GM23248 (cell line): ENCODE data around the gene ATXN7. TPM values are rescaled to one million over a fixed set of nuclear protein-coding genes. Genes with fewer than 3 reads are reported as not detected.

Experiments used
- DNase-seq: peaks from one replicate; pipeline ENCODE4 v3.0.0-alpha.2; 2015
- H2AFZ ChIP-seq: fragments of 200-600 bp; sonication (generic); 2 replicates; pipeline ENCODE4 v1.6.1; 2016; ENCODE audit warnings: antibody characterized with exemption
- H3F3A ChIP-seq: fragments of 200-600 bp; sonication (generic); 2 replicates; pipeline ENCODE4 v1.6.1; 2016; ENCODE audit warnings: mild to moderate bottlenecking, antibody characterized with exemption, mixed run types; ENCODE audit not compliant: insufficient read depth
- H3K27ac ChIP-seq: fragments of 200-600 bp; sonication (generic); 2 replicates; pipeline ENCODE4 v1.5.1; 2016; ENCODE audit warnings: mild to moderate bottlenecking
- H3K27me3 ChIP-seq: fragments of 200-600 bp; sonication (generic); replicated peaks from 2 replicates; pipeline ENCODE4 v1.6.1; 2016; ENCODE audit warnings: mild to moderate bottlenecking; ENCODE audit not compliant: insufficient read depth
- H3K36me3 ChIP-seq: fragments of 200-600 bp; sonication (generic); 2 replicates; pipeline ENCODE4 v1.6.1; 2016; ENCODE audit warnings: low read depth, mild to moderate bottlenecking
- H3K4me1 ChIP-seq: fragments of 200-600 bp; sonication (generic); 2 replicates; pipeline ENCODE4 v1.6.1; 2016; ENCODE audit warnings: mild to moderate bottlenecking; ENCODE audit not compliant: insufficient read depth
- H3K4me2 ChIP-seq: fragments of 200-600 bp; sonication (generic); one replicate; pipeline ENCODE4 v1.6.1; 2016; ENCODE audit warnings: mild to moderate bottlenecking; ENCODE audit not compliant: unreplicated experiment
- H3K4me3 ChIP-seq: fragments of 200-600 bp; sonication (generic); 2 replicates; pipeline ENCODE4 v1.5.1; 2016; ENCODE audit warnings: mild to moderate bottlenecking
- H3K79me2 ChIP-seq: fragments of 200-600 bp; sonication (generic); 2 replicates; pipeline ENCODE4 v1.6.1; 2016; ENCODE audit warnings: mild to moderate bottlenecking; ENCODE audit not compliant: insufficient read depth
- H3K9ac ChIP-seq: fragments of 200-600 bp; sonication (generic); 2 replicates; pipeline ENCODE4 v1.6.1; 2016; ENCODE audit warnings: mild to moderate bottlenecking
- H3K9me2 ChIP-seq: fragments of 200-600 bp; sonication (generic); 2 replicates; pipeline ENCODE4 v1.6.1; 2016; ENCODE audit warnings: mixed run types, mild to moderate bottlenecking, moderate library complexity; ENCODE audit not compliant: insufficient read depth
- H3K9me3 ChIP-seq: fragments of 200-600 bp; sonication (generic); one replicate; pipeline ENCODE4 v1.6.1; 2017; ENCODE audit warnings: low read depth
- H4K20me1 ChIP-seq: fragments of 200-600 bp; sonication (generic); 2 replicates; pipeline ENCODE4 v1.6.0; 2016; ENCODE audit not compliant: insufficient read depth
- EZH2 ChIP-seq: fragments of 200-600 bp; sonication (generic); IDR thresholded peaks from 2 replicates; pipeline ENCODE4 v1.6.1; 2018; ENCODE audit warnings: antibody characterized with exemption, mild to moderate bottlenecking; ENCODE audit not compliant: insufficient read depth, poor library complexity, severe bottlenecking
- EZH2phosphoT487 ChIP-seq: fragments of 200-600 bp; sonication (generic); IDR thresholded peaks from 2 replicates; pipeline ENCODE4 v1.6.1; 2018; ENCODE audit warnings: antibody characterized with exemption, moderate library complexity, mild to moderate bottlenecking, low read depth; ENCODE audit not compliant: insufficient read depth
- WGBS, 2 experiments: methylation state at CpG; one replicate each; pipeline ENCODE4 v1.1.6; 2015 to 2017; ENCODE audit warnings: low lambda C conversion rate in 2 of 2, low coverage in 1 of 2; ENCODE audit errors: missing lambda C conversion rate in 2 of 2; 5-methylcytosine and 5-hydroxymethylcytosine counted together
- in situ Hi-C: fragments of 300-500 bp; cut with MboI; formaldehyde crosslinking; loops from 2 replicates; pipeline ENCODE4 v1.15.0; 2020
- polyA plus RNA-seq: library from polyadenylated mRNA; unstranded; fragments of >200 nt; fragmentation: Nextera tagmentation; extraction: Ambion mirVana; gene quantifications from 2 replicates; pipeline ENCODE4 v1.2.1, GENCODE V29; 2016
- total RNA-seq: library from RNA; depleted of rRNA; stranded (reverse); fragments of >200 nt; shearing (Covaris generic); gene quantifications from 2 replicates; pipeline ENCODE4 v1.2.3, GENCODE V29; 2014

ATXN7 gene
- total and polyA plus RNA-seq, 2 experiments from 2014 or later, result 2.4 to 3.9 TPM

DNA sequence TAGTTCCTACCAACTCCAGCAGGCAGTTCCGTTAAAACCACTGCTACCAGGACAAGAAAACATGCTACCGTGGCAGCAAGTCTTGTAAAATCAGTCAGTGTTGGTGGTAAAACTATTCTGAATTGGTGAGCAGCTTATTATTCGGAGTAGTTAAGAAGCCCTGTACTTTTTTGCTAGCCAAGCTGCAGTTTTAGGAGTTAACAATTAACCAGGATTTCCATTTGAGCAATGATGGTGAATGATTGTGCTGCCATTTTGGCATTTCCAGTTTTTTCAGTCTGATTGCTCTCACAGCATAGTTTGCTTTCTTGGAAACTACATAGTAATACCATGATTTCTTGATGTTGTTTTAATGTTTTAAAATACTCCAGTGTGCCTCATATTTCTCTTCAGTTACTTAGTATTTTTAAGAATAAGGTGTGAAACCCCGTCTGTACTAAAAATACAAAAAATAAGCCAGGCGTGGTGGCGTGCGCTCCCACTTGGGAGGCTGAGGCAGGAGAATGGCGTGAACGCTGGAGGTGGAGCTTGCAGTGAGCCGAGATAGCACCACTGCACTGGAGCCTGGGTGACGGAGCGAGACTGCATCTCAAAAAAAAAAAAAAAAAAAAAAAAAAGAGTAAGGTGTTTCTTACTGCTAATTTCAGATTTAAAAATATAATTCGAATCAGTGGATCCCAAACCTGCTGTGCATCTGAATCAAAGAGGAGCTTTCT is 92.3 kb downstream of the ATXN7 start:
- peaks cover 95% of the 10 kb centered on the region for H3K79me2 ChIP-seq
- H3K4me1 ChIP-seq, result peaks cover 42% of the 10 kb centered on the region
- no peaks in the 10 kb centered on the region for H3K36me3 ChIP-seq
- no peaks in the 10 kb centered on the region for H3K9me3 ChIP-seq
- 87% methylated on average over 13 of the region's 13 CpGs for WGBS, 2 experiments
- TF ChIP-seq EZH2phosphoT487 (no peak), EZH2 (no peak)
- no peak overlapping the region for H3K4me2 ChIP-seq
- H3K27me3 ChIP-seq, result no peaks in the 10 kb centered on the region
- no peaks in the 10 kb centered on the region for H4K20me1 ChIP-seq
- no peak overlapping the region for H2AFZ ChIP-seq
- no peak overlapping the region for H3K9ac ChIP-seq
- no peak overlapping the region for H3K4me3 ChIP-seq
- peaks cover 28% of the 10 kb centered on the region for H3F3A ChIP-seq
- no peak overlapping the region for H3K27ac ChIP-seq
- H3K9me2 ChIP-seq, result no peaks in the 10 kb centered on the region
- no peak for DNase-seq
- in situ Hi-C loops, result no loop called here

DNA sequence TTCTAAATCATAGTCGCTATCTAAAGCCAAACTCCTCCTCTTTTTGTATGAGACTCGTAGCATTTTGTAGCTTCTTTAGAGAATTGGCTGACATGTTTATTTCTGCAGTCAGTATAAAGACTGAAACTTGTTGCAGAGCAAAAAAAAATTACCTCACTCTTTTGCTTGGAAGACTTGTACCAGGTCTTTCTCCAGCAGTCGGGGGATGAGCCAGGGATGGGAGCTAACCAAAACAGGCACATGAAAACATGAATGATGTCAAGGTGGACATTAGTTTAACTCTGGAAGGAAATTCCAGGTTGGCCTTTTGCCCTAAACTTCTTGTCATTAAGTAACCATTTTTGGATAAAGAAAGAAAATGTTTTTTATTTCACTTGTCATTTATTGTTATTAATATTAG is 95.5 kb downstream of the ATXN7 start:
- no peak for DNase-seq
- H3K27me3 ChIP-seq, result no peaks in the 10 kb centered on the region
- WGBS, 2 experiments, result 19 to 22% methylated on average over 3 of the region's 3 CpGs
- H3K27ac ChIP-seq, result no peak overlapping the region
- H3K9me2 ChIP-seq, result no peaks in the 10 kb centered on the region
- no peak overlapping the region for H3K4me2 ChIP-seq
- no peaks in the 10 kb centered on the region for H3K9me3 ChIP-seq
- peaks cover 31% of the 10 kb centered on the region for H3K4me1 ChIP-seq
- peaks cover 31% of the 10 kb centered on the region for H3F3A ChIP-seq
- H3K9ac ChIP-seq, result no peak overlapping the region
- in situ Hi-C loops, result no loop called here
- H3K4me3 ChIP-seq, result no peak overlapping the region
- no peak overlapping the region for H2AFZ ChIP-seq
- no peaks in the 10 kb centered on the region for H4K20me1 ChIP-seq
- H3K79me2 ChIP-seq, result peaks cover 93% of the 10 kb centered on the region
- H3K36me3 ChIP-seq, result no peaks in the 10 kb centered on the region
- TF ChIP-seq EZH2phosphoT487 (no peak), EZH2 (no peak)

- peaks cover 95% of the 10 kb centered on the region for H3K79me2 ChIP-seq
- in situ Hi-C loops, result no loop called here
- 28 to 39% methylated on average over 6 of the region's 6 CpGs for WGBS, 2 experiments
- H3K9me2 ChIP-seq, result no peaks in the 10 kb centered on the region
- no peaks in the 10 kb centered on the region for H3K9me3 ChIP-seq
- peaks cover 31% of the 10 kb centered on the region for H3F3A ChIP-seq
- no peaks in the 10 kb centered on the region for H3K27me3 ChIP-seq
- H3K27ac ChIP-seq, result peak overlapping the region; percentile 24
- TF ChIP-seq EZH2 (no peak), EZH2phosphoT487 (no peak)
- H4K20me1 ChIP-seq, result no peaks in the 10 kb centered on the region
- peak overlapping the region; percentile 9; the same call in 1 of the 2 replicates for H3K9ac ChIP-seq
- peak; percentile 85 for DNase-seq
- peaks cover 37% of the 10 kb centered on the region for H3K4me1 ChIP-seq
- H3K4me2 ChIP-seq, result peak overlapping the region; percentile 51
- peak overlapping the region; percentile 54 for H3K4me3 ChIP-seq
- peak overlapping the region; percentile 44; the same call in 1 of the 2 replicates for H2AFZ ChIP-seq
- H3K36me3 ChIP-seq, result no peaks in the 10 kb centered on the region
Observed at GRCh38 chr3:63960048-63960711, 96.5 kb downstream of the ATXN7 start.

- Histone ChIP-seq H3K36me3 (no peaks in the 10 kb centered on the region), H4K20me1 (no peaks in the 10 kb centered on the region), H3K9me3 (no peaks in the 10 kb centered on the region), H3K79me2 (peaks cover 95% of the 10 kb centered on the region), H2AFZ (no peak overlapping the region), H3K4me3 (no peak overlapping the region), H3K9me2 (no peaks in the 10 kb centered on the region), H3F3A (peaks cover 33% of the 10 kb centered on the region), H3K4me2 (no peak overlapping the region), H3K9ac (no peak overlapping the region), H3K4me1 (peaks cover 37% of the 10 kb centered on the region), H3K27me3 (no peaks in the 10 kb centered on the region), H3K27ac (no peak overlapping the region)
- WGBS, 2 experiments, result 88% methylated on average over 2 of the region's 2 CpGs
- TF ChIP-seq EZH2, result no peak
- TF ChIP-seq EZH2phosphoT487, result no peak
- in situ Hi-C loops, result no loop called here
- DNase-seq, result peak; percentile 53
Observed at GRCh38 chr3:63961891-63962290, 98.2 kb downstream of the ATXN7 start.
